ENCODE measurements around the gene SIRT6. TPM values are rescaled to one million over a fixed set of nuclear protein-coding genes. Genes with fewer than 3 reads are reported as not detected.
"Not testable (repeated sequence)": the region's sequence is repeated elsewhere in the genome, so short reads cannot be mapped to it uniquely, and the experiment has no call there.

The SIRT6 gene
- polyA plus RNA-seq, 6 donors from 2014 or later, result 1.3 to 5.3 (median 4.4) TPM

DNA sequence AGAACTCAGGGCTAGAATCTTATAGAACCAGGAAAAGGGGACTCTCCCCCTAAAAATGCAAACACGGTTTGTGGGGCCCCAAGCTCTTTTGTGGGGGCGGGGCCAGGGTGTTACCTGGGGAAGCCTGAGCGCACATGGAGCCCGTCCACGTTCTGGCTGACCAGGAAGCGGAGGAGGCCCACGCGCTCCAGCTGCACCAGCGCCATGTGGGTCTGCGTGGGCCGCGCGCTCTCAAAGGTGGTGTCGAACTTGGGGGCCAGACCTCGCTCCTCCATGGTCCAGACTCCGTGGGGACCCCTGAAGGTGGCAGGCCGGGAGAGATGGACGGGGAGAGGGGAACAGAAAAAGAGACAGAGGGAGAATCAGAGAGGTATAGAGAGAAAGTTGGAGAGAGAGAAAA lies 3.4 kb downstream of the SIRT6 start:
- H3K4me1 Mint-ChIP-seq, result peaks cover 33 to 42% (median 35%) of the 10 kb centered on the region in 3 donors
- DNase-seq (no peak), ATAC-seq (ENCODE audit: low read depth in 2 of 2) (no peak)
- peaks cover 0 to 14% of the 10 kb centered on the region in 2 donors for H3K36me3 Mint-ChIP-seq
- no peak overlapping the region for H3K27ac Mint-ChIP-seq
- peak overlapping the region in 5 of 8 donors; percentile 27 to 95 (median 51) for H3K4me3 Mint-ChIP-seq
- H3K27me3 Mint-ChIP-seq, result no peaks in the 10 kb centered on the region
- no peaks in the 10 kb centered on the region for H3K9me3 Mint-ChIP-seq

DNA sequence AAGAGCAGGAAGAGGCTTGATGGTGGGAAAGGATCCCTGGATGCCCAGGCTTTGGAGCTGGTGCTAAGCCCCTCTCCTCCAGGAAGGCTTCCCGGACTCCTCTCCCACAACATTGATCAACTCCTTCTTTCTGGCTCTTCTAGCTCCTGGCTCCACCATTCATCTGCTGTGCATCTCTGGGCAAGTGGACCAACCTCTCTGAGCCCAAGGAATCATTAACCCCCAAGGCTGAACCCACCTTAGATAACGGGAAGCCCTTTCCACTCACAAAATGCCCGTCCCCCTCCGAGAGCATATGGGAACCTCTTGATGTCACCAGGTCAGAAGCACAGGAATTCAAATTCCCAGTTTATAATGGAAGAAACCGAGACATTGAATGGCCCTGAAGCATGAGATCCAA lies 5.2 kb downstream of the SIRT6 start:
- peaks cover 0 to 14% of the 10 kb centered on the region in 2 donors for H3K36me3 Mint-ChIP-seq
- H3K9me3 Mint-ChIP-seq, result peaks cover 0 to 1% (median 0%) of the 10 kb centered on the region in 7 donors
- H3K4me1 Mint-ChIP-seq, result peaks cover 28 to 38% (median 30%) of the 10 kb centered on the region in 3 donors
- DNase-seq (no peak), ATAC-seq (ENCODE audit: low read depth in 2 of 2) (no peak)
- peaks cover 0 to 12% (median 9%) of the 10 kb centered on the region in 3 donors for H3K27me3 Mint-ChIP-seq
- H3K27ac Mint-ChIP-seq, result no peak overlapping the region
- no peak overlapping the region for H3K4me3 Mint-ChIP-seq

DNA sequence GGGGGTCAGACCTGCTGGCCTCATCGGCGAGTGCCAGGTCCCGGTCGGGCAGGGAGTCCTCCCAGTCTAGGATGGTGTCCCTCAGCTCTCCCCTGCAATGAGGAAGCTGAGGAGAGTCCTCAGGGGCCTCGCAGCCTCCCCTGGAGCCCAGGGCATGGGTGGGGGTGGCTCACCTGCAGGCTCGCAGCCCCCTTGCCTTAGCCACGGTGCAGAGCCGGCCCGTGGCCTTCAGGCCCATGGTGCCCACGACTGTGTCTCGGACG lies 6.8 kb downstream of the SIRT6 start:
- ATAC-seq (ENCODE audit: low read depth in 2 of 2) (no peak), DNase-seq (no peak)
- Mint-ChIP-seq H3K36me3 (peaks cover 0 to 14% of the 10 kb centered on the region in 2 donors), H3K9me3 (peaks cover 0 to 1% (median 0%) of the 10 kb centered on the region in 7 donors), H3K27me3 (peaks cover 0 to 20% (median 13%) of the 10 kb centered on the region in 3 donors), H3K4me3 (no peak overlapping the region), H3K27ac (no peak overlapping the region), H3K4me1 (peaks cover 16 to 32% (median 21%) of the 10 kb centered on the region in 3 donors)

DNA sequence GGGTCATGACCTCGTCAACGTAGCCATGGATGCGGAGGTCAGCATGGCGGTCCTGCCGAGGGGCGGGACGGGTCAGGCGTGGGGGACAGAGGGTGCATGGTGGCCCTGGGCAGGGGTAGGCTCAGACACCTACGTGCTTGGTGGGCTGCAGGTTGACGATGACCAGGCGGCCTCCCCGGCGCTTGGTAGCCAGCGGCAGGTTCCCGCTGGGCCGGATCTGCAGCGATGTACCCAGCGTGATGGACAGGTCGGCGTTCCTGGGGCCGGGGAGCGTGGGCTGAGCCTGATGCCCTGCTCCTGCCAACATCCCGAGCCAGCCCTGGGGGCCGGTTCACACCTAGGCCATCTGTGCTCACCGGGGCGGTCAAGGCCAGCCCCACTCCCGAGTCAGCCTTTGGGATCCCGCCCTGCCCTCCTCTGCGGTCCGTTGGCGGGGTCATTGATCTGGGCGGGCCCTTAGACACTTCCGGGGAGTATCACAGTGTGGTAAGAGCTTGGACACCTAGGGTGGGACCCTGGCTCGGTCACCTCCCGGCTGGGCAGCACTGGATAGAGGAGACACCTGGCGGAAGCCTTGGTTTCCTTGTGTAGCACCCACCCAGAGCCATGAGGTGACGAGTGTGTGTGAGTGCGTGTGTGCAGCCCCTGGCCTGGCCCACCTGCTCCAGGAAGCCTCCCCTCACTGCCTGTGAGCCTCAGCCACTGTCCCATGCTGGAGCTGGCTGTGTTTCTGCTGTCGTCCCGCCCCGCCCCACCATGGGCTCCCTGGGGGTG lies 7.3 kb downstream of the SIRT6 start:
- peaks cover 12 to 27% (median 19%) of the 10 kb centered on the region in 3 donors for H3K4me1 Mint-ChIP-seq
- no peak for ATAC-seq (ENCODE audit: low read depth in 2 of 2)

DNA sequence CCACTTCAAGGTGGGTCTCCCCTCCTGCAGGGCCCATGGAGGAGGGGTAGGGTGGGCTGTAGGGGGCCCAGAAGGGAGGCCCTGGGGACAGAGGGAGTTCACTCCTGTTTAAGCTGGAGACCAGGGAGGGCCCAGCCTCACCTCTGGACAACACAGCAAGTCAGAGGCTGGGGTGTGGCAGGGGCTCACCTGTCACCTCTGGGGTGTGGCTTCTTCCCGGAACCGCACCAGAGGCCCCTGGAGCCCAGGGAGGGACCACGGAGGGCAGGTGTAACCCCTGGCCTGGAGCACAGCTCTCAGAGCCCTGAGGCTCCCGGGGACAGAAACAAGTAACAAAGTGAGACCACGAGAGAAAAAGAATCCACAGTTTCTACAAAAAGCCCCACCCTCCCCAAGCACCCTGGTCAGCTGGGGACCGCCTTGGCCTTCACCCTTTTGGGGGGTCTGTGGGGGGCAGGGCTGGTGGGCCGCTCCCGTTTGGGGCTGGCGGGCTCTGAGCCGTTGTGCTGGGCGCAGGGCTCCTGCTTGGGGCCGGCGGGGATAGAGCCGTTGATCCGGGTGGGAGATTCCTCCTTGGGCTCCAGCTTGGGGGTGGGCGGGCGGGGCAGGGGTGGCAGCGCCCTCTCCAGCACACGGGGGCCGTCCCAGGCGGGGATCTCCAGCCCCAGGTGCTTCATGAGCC lies 8.0 kb downstream of the SIRT6 start:
- no peak overlapping the region for H3K27ac Mint-ChIP-seq
- H3K9me3 Mint-ChIP-seq, result peaks cover 0 to 1% (median 0%) of the 10 kb centered on the region in 7 donors
- no peak for ATAC-seq (ENCODE audit: low read depth in 2 of 2)
- H3K27me3 Mint-ChIP-seq, result peaks cover 0 to 25% (median 20%) of the 10 kb centered on the region in 3 donors
- no peak for DNase-seq
- H3K4me1 Mint-ChIP-seq, result peaks cover 6 to 20% (median 11%) of the 10 kb centered on the region in 3 donors
- H3K36me3 Mint-ChIP-seq, result peaks cover 0 to 6% of the 10 kb centered on the region in 2 donors
- H3K4me3 Mint-ChIP-seq, result no peak overlapping the region

More for the DNA sequence above, 7.3 kb downstream of the SIRT6 start:
- no peak for DNase-seq
- Mint-ChIP-seq H3K27me3 (peaks cover 0 to 21% (median 15%) of the 10 kb centered on the region in 3 donors), H3K4me3 (no peak overlapping the region), H3K27ac (no peak overlapping the region), H3K9me3 (peaks cover 0 to 1% (median 0%) of the 10 kb centered on the region in 7 donors), H3K36me3 (peaks cover 0 to 13% of the 10 kb centered on the region in 2 donors)

DNA sequence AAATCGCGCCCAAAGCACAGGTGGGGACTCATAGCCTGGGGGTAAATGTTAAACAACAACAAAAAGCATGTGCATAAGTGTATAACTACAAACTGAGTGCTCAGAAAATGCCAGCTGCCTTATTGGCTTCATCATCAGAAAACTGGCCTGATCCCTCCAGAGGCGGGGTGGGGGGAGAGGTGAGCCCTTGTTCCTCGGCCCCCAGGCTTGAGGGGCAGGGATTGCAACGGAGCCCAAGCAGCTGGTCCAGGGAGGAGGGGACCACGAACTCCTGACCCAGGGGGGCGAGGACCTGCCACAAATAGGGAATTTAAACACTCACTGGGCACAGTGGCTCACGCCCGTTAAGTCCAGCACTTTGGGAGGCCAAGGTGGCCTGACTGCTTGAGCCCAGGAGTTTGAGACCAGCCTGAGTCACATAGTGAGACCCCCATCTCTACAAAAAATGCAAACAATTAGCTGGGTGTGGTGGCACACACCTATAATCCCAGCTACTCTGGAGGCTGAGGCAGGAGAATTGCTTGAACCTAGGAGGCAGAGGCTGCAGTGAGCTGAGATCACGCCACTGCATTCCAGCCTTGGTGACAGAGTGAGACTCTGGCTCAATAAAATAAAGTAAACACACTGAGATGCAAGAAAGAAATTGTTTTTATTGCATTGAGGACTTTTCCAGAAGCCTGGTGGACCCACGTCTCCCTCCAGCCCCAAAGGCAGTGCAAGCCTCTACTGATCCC lies 8.7 kb downstream of the SIRT6 start:
- H3K27ac Mint-ChIP-seq, result peak overlapping the region in 1 of 6 donors; percentile 38
- peaks cover 4 to 15% (median 8%) of the 10 kb centered on the region in 3 donors for H3K4me1 Mint-ChIP-seq
- H3K27me3 Mint-ChIP-seq, result peaks cover 0 to 30% (median 20%) of the 10 kb centered on the region in 3 donors
- no peak overlapping the region for H3K4me3 Mint-ChIP-seq
- no peak for ATAC-seq (ENCODE audit: low read depth in 2 of 2)
- DNase-seq, result no peak
- no peaks in the 10 kb centered on the region for H3K36me3 Mint-ChIP-seq
- H3K9me3 Mint-ChIP-seq, result peaks cover 0 to 1% (median 0%) of the 10 kb centered on the region in 7 donors

DNA sequence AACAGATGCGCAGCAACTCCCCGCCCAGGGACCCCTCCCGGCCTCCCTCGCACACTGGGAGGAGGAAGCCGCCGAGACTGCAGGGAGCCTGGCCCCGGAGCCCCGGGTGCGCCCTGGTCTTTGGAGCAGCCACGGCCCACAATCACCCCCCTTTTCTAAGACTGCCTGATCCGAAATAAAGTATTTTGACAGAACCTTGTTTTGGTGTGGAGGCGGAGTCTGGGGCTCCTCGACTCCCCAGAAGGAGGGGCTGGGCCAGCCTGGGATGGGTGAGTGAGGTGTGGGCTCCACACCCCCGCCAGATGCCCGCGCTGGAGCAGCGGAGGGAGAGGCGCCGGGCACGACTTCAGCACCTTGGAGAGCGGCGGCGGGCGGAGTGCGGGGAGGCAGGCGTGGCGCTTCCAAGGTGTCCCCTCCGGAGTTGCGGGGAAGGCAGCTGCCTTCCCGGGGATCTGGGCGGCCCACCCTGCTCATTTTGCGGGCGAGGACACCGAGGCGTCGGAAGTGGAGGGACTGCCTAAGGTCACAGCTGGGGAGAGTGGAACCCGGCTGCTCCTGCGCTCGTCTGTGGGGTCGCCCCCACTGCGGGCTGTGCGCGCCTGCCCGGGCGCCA lies 9.4 kb downstream of the SIRT6 start:
- H3K4me1 Mint-ChIP-seq, result peaks cover 4 to 15% (median 8%) of the 10 kb centered on the region in 3 donors
- no peak overlapping the region for H3K4me3 Mint-ChIP-seq
- DNase-seq (peak; percentile 50), ATAC-seq (ENCODE audit: low read depth in 2 of 2) (peak; percentile 70 to 73)
- peak overlapping the region in 2 of 6 donors; percentile 57 to 81 for H3K27ac Mint-ChIP-seq
- H3K27me3 Mint-ChIP-seq, result peaks cover 4 to 37% (median 27%) of the 10 kb centered on the region in 3 donors
- H3K9me3 Mint-ChIP-seq, result peaks cover 0 to 1% (median 0%) of the 10 kb centered on the region in 7 donors
- H3K36me3 Mint-ChIP-seq, result no peaks in the 10 kb centered on the region

DNA sequence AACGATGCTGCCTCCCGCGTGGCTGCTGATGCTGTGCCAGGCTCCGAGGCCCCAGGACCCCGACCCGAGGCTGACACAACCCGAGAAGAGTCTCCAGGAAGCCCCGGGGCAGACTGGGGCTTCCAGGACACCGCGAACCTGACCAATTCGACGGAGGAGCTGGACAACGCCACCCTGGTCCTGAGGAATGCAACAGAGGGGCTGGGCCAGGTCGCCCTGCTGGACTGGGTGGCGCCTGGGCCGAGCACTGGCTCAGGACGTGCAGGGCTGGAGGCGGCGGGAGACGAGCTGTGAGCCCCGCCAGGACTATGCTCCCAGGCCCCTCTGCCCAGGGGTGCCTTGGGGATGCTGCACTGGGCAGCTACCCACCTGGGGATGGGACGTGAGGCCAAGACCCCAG lies 10.7 kb downstream of the SIRT6 start:
- DNase-seq (no peak), ATAC-seq (ENCODE audit: low read depth in 2 of 2) (no peak)
- Mint-ChIP-seq H3K9me3 (peaks cover 0 to 1% (median 0%) of the 10 kb centered on the region in 7 donors), H3K27me3 (peaks cover 4 to 47% (median 39%) of the 10 kb centered on the region in 3 donors), H3K27ac (peak overlapping the region in 1 of 6 donors; percentile 56), H3K4me1 (peaks cover 4 to 15% (median 8%) of the 10 kb centered on the region in 3 donors), H3K36me3 (no peaks in the 10 kb centered on the region), H3K4me3 (no peak overlapping the region)

DNA sequence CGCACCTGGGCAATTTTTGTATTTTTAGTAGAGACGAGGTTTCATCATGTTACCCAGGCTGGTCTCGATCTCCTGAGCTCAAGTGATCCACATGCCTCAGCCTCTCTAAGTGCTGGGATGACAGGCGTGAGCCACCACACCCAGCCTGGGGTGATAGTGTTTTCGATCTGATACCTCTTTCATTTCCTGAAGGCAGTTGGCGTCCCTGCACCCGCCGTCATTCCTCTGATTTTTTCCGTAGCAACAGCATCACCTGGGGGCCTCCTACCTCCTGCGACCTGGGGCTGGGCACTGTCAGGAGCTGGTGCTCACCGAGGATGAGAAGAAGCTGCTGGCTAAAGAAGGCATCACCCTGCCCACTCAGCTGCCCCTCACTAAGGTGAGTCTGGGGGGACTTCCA lies 18.1 kb downstream of the SIRT6 start:
- Mint-ChIP-seq H3K36me3 (no peaks in the 10 kb centered on the region), H3K9me3 (no peaks in the 10 kb centered on the region), H3K4me3 (no peak overlapping the region), H3K4me1 (no peaks in the 10 kb centered on the region), H3K27ac (no peak overlapping the region), H3K27me3 (peaks cover 4 to 44% (median 20%) of the 10 kb centered on the region in 3 donors)
- DNase-seq (no peak), ATAC-seq (ENCODE audit: low read depth in 2 of 2) (no peak)

DNA sequence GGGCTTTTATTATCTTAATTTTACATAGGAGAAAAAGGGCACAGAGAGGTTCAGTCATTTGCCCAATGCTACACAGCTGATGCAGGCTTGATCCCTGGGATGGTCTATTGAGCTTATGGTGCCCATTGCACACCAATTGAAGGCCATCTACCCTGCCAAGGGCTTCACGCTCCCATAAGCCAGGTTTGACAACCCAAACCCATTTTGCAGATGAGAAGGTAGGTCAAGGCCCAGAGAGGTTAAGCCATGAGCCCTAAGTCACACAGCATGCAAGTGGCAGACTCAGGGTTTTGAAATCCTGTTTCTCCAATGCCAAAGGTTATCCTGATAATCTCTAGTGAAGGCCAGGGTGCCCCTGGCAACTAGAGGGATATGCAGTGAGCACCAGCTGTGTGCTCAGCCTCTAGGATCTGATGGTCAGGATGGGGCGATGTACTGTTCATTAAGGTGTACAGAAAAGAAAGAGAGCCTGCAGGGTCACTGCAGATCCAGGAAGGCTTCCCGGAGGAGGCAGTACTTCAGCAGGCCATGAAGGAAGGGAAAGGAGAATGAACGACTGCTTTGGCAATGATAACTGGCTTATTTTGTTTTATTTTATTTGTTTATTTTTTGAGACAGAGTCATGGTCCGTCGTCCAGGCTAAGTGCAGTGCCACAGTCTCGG lies 20.8 kb downstream of the SIRT6 start:
- H3K36me3 Mint-ChIP-seq, result no peaks in the 10 kb centered on the region
- ATAC-seq (ENCODE audit: low read depth in 2 of 2) (no peak), DNase-seq (no peak)
- H3K27me3 Mint-ChIP-seq, result peaks cover 0 to 22% (median 0%) of the 10 kb centered on the region in 3 donors
- H3K27ac Mint-ChIP-seq, result no peak overlapping the region
- no peaks in the 10 kb centered on the region for H3K4me1 Mint-ChIP-seq
- no peaks in the 10 kb centered on the region for H3K9me3 Mint-ChIP-seq
- no peak overlapping the region for H3K4me3 Mint-ChIP-seq

DNA sequence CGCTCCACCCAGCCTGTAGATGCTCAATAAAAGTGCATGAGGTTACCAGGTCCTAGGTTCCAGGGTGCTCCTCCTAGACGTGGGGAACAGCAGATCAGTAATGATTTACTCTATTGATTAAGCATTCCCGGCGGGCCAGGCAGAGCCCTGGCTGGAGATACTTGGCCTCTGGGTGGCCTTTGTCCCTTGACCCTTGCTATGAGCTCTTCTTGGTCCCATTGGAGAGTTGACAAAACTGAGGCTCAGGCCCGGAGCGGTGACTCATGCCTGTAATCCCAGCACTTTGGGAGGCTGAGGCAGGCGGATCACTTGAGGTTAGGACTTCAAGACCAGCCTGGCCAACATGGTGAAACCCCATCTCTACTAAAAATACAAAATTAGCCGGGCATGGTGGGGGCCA lies 24.4 kb downstream of the SIRT6 start:
- not testable (repeated sequence) for ATAC-seq (ENCODE audit: low read depth in 2 of 2); DNase-seq; H3K4me1 Mint-ChIP-seq; H3K9me3 Mint-ChIP-seq; H3K36me3 Mint-ChIP-seq; H3K4me3 Mint-ChIP-seq
- Mint-ChIP-seq H3K27me3 (peaks cover 0 to 29% (median 0%) of the 10 kb centered on the region in 3 donors), H3K27ac (peak overlapping the region in 1 of 6 donors; percentile 83)

DNA sequence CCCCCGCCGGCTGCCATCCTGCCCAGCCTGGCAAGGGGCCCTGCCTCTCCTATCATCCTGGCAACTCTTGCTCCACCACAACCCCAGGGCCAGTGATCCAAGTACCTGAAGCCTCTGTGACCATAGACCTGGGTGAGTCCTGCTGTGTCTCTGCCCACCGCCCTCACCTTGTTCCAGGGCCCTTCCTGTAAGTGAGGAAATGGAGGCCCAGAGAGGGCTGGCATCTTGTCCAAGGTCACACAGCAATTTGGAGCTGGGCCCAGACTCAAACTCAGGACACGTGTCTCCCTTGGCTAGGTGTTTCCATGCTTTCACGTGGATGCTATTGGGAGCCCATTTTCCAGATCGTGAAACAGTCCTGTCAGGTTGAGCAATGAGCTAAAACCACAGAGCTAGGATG lies 25.2 kb downstream of the SIRT6 start:
- Mint-ChIP-seq H3K4me1 (no peaks in the 10 kb centered on the region), H3K27me3 (peaks cover 0 to 31% (median 0%) of the 10 kb centered on the region in 3 donors), H3K4me3 (no peak overlapping the region), H3K36me3 (no peaks in the 10 kb centered on the region), H3K27ac (no peak overlapping the region), H3K9me3 (no peaks in the 10 kb centered on the region)
- ATAC-seq (ENCODE audit: low read depth in 2 of 2), result no peak
- no peak for DNase-seq
